GM12872 (cell line): Measurements from ENCODE around the gene THADA.

Experiments used
- CTCF ChIP-seq: IDR thresholded peaks from 3 replicates; pipeline ENCODE4 v1.5.1; 2011; ENCODE audit warnings: low read depth, mild to moderate bottlenecking, low read length, moderate library complexity; ENCODE audit not compliant: insufficient read depth

The THADA gene

DNA sequence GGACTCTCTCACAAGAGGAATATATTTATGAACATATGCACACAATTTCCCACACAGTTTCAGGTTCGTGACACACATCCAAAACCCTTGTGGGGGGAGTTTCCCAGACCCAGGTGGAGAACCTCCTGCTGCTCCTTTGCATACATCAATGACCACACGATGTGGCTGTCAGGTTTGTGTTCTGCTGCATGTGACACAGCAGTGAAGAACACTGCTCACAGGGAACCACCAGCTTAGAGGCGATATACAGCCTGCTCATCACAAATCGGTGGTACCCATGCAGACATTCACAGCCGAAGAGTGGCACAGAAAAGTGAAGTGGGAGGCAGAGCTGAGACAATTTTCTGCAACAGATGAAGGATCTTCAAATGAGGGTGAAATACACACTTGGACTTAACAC lies 193.8 kb downstream of the THADA start:
- no peak for TF ChIP-seq CTCF

DNA sequence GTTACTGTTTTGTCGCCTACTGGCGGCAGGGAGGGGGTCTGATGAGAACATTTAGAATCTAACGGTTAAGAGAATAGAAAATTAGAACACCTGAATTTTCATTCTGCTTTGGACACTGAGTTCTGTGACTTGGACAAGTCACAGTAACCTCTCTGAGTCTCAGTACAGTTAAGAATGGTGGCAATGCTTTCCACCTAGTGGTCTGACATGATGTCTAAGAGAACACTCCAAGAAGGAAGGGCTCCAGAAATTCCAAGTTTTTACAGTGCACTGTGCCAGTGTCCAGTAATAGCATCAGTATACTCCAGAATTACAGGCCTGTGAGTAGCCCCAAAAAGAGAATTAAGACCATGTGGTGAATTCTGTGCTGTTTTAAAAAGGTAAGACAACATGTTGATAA lies 195.3 kb downstream of the THADA start:
- no peak for TF ChIP-seq CTCF

DNA sequence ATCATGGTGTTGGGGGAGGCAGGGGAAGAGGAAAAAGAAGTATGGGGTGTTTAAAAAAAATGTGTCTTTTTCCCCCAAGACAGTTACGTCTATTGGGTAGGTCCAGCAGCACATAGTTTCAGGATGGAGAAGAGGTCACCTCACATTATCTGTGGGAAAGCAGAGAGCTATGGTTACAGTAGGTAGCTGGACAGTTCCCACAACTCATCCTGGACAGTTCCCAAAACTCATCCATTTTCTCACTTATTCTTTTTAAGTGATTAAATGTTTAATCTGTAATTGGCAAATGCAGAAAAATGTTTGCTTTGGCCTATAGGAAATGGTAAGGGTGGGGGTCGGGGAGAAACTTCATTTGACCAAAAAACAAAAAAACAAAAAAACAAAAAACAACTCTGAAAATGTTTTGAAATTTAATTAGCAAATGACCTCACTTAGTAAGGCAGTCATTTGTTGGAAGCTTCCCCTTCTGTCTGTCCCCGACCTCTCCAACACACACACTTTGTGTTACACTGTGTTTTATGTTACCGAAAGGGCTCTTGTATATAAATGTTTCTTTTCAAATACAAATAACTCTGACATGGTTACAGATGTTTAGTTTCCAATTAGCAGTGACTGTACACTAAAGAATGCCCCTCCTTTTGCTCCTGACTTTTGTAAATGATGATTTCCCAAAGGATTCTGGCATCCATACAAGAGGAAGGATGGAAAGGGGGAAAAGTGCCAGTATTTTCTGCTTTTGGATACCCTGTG lies 196.1 kb downstream of the THADA start:
- no peak for TF ChIP-seq CTCF

- TF ChIP-seq CTCF, result no peak
These were observed 196.7 kb downstream of the THADA start for GRCh38 chr2:43399098-43399497.

- no peak for TF ChIP-seq CTCF
These were observed 198.0 kb downstream of the THADA start for GRCh38 chr2:43397821-43398220.

- no peak for TF ChIP-seq CTCF
These were observed 198.4 kb downstream of the THADA start for GRCh38 chr2:43397411-43397810.

GRCh38 chr2:43393918-43394317 lies 201.9 kb downstream of the THADA start:
- no peak for TF ChIP-seq CTCF
